ENCODE data around the gene SUFU. TPM values are rescaled to one million over a fixed set of nuclear protein-coding genes. Genes with fewer than 3 reads are reported as not detected.

Gene SUFU
- total and polyA plus RNA-seq, 2 of the 13 experiments (the other 11 are each of a cell fraction or from before 2014, with no cell fraction given), result 2.9 to 5.5 TPM

- TF ChIP-seq TEAD2 (CRISPR knock-in tag; IDR thresholded peaks at IDR 0.05) (no peak), ZIK1 (CRISPR knock-in tag; IDR thresholded peaks at IDR 0.05; ENCODE audit: borderline replicate concordance, low read depth) (0 out of 2 replicates have a peak, but pooled peaks have one; percentile 67), ARHGAP35 (CRISPR knock-in tag; IDR thresholded peaks at IDR 0.05; ENCODE audit: borderline replicate concordance) (no peak), SAP130 (CRISPR knock-in tag; IDR thresholded peaks at IDR 0.05; ENCODE audit: low read depth) (peak; percentile 92), ZNF468 (CRISPR knock-in tag; IDR thresholded peaks at IDR 0.05) (0 out of 2 replicates have a peak, but pooled peaks have one; percentile 7), NFRKB (IDR thresholded peaks at IDR 0.05) (no peak), CENPT (CRISPR knock-in tag; IDR thresholded peaks at IDR 0.05; ENCODE audit: low read depth) (no peak), ZNF235 (CRISPR knock-in tag; IDR thresholded peaks at IDR 0.05; ENCODE audit: borderline replicate concordance) (no peak), ZFP90 (CRISPR knock-in tag; IDR thresholded peaks at IDR 0.05; ENCODE audit: borderline replicate concordance) (no peak; the same call in 1 of the 2 replicates), XBP1 (CRISPR knock-in tag; IDR thresholded peaks at IDR 0.05) (no peak), SMC3 (IDR thresholded peaks at IDR 0.05; ENCODE audit: low read length) (no peak), MLXIP (CRISPR knock-in tag; IDR thresholded peaks at IDR 0.05; ENCODE audit: borderline replicate concordance) (no peak), ZNF484 (CRISPR knock-in tag; IDR thresholded peaks at IDR 0.05; ENCODE audit: borderline replicate concordance, low read depth) (no peak), PHF21A (CRISPR knock-in tag; IDR thresholded peaks at IDR 0.05) (peak; percentile 83)
- TF ChIP-seq, protein P1, sequence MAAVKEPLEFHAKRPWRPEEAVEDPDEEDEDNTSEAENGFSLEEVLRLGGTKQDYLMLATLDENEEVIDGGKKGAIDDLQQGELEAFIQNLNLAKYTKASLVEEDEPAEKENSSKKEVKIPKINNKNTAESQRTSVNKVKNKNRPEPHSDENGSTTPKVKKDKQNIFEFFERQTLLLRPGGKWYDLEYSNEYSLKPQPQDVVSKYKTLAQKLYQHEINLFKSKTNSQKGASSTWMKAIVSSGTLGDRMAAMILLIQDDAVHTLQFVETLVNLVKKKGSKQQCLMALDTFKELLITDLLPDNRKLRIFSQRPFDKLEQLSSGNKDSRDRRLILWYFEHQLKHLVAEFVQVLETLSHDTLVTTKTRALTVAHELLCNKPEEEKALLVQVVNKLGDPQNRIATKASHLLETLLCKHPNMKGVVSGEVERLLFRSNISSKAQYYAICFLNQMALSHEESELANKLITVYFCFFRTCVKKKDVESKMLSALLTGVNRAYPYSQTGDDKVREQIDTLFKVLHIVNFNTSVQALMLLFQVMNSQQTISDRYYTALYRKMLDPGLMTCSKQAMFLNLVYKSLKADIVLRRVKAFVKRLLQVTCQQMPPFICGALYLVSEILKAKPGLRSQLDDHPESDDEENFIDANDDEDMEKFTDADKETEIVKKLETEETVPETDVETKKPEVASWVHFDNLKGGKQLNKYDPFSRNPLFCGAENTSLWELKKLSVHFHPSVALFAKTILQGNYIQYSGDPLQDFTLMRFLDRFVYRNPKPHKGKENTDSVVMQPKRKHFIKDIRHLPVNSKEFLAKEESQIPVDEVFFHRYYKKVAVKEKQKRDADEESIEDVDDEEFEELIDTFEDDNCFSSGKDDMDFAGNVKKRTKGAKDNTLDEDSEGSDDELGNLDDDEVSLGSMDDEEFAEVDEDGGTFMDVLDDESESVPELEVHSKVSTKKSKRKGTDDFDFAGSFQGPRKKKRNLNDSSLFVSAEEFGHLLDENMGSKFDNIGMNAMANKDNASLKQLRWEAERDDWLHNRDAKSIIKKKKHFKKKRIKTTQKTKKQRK (IDR thresholded peaks at IDR 0.05; ENCODE audit: low read length), result no peak
- TF ChIP-seq, protein P2, sequence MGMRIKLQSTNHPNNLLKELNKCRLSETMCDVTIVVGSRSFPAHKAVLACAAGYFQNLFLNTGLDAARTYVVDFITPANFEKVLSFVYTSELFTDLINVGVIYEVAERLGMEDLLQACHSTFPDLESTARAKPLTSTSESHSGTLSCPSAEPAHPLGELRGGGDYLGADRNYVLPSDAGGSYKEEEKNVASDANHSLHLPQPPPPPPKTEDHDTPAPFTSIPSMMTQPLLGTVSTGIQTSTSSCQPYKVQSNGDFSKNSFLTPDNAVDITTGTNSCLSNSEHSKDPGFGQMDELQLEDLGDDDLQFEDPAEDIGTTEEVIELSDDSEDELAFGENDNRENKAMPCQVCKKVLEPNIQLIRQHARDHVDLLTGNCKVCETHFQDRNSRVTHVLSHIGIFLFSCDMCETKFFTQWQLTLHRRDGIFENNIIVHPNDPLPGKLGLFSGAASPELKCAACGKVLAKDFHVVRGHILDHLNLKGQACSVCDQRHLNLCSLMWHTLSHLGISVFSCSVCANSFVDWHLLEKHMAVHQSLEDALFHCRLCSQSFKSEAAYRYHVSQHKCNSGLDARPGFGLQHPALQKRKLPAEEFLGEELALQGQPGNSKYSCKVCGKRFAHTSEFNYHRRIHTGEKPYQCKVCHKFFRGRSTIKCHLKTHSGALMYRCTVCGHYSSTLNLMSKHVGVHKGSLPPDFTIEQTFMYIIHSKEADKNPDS (CRISPR knock-in tag; IDR thresholded peaks at IDR 0.05), result no peak
- TF ChIP-seq, protein P3, sequence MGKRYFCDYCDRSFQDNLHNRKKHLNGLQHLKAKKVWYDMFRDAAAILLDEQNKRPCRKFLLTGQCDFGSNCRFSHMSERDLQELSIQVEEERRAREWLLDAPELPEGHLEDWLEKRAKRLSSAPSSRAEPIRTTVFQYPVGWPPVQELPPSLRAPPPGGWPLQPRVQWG (CRISPR knock-in tag; IDR thresholded peaks at IDR 0.05; ENCODE audit: borderline replicate concordance, low read depth), result no peak
- TF ChIP-seq, protein P4, sequence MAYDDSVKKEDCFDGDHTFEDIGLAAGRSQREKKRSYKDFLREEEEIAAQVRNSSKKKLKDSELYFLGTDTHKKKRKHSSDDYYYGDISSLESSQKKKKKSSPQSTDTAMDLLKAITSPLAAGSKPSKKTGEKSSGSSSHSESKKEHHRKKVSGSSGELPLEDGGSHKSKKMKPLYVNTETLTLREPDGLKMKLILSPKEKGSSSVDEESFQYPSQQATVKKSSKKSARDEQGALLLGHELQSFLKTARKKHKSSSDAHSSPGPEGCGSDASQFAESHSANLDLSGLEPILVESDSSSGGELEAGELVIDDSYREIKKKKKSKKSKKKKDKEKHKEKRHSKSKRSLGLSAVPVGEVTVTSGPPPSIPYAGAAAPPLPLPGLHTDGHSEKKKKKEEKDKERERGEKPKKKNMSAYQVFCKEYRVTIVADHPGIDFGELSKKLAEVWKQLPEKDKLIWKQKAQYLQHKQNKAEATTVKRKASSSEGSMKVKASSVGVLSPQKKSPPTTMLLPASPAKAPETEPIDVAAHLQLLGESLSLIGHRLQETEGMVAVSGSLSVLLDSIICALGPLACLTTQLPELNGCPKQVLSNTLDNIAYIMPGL (CRISPR knock-in tag; IDR thresholded peaks at IDR 0.05; ENCODE audit: borderline replicate concordance in 1 of 2, low read depth in 1 of 2), result peak; percentile 45 to 59; a peak in 2 of 4 replicates
Measured at GRCh38 chr10:102660888-102661657, 157.3 kb downstream of the SUFU start (continued).

All from HepG2 (cell line).